WERI-Rb-1 (cell line): ENCODE data around the gene NPAS3.

Source experiments
- DNase-seq: peaks from one replicate; pipeline ENCODE4 v3.0.0-alpha.2; 2020
- H3K27ac ChIP-seq: fragments of 250-450 bp; sonication (Bioruptor Pico); 2 replicates; pipeline ENCODE4 v1.5.1; 2020; ENCODE audit warnings: mild to moderate bottlenecking, moderate library complexity
- H3K27me3 ChIP-seq: fragments of 250-450 bp; sonication (Bioruptor Pico); 2 replicates; pipeline ENCODE4 v1.5.1; 2021; ENCODE audit warnings: mild to moderate bottlenecking, low read depth, moderate library complexity; ENCODE audit not compliant: insufficient read depth, severe bottlenecking
- H3K36me3 ChIP-seq: fragments of 250-450 bp; sonication (Bioruptor Pico); 2 replicates; pipeline ENCODE4 v1.5.1; 2020; ENCODE audit warnings: mild to moderate bottlenecking, moderate library complexity
- H3K4me3 ChIP-seq: 2 replicates; pipeline ENCODE4 v1.5.1; 2011; ENCODE audit warnings: low read depth, mild to moderate bottlenecking, control low read depth, low read length
- H3K9me3 ChIP-seq: fragments of 250-450 bp; sonication (Bioruptor Pico); 2 replicates; pipeline ENCODE4 v1.5.1; 2021; ENCODE audit warnings: mild to moderate bottlenecking, moderate library complexity; ENCODE audit not compliant: severe bottlenecking
- CTCF ChIP-seq: IDR thresholded peaks from 2 replicates; pipeline ENCODE4 v1.5.1; 2011; ENCODE audit warnings: low read depth, mild to moderate bottlenecking, control low read depth, inconsistent platforms, low read length

Gene NPAS3

DNA sequence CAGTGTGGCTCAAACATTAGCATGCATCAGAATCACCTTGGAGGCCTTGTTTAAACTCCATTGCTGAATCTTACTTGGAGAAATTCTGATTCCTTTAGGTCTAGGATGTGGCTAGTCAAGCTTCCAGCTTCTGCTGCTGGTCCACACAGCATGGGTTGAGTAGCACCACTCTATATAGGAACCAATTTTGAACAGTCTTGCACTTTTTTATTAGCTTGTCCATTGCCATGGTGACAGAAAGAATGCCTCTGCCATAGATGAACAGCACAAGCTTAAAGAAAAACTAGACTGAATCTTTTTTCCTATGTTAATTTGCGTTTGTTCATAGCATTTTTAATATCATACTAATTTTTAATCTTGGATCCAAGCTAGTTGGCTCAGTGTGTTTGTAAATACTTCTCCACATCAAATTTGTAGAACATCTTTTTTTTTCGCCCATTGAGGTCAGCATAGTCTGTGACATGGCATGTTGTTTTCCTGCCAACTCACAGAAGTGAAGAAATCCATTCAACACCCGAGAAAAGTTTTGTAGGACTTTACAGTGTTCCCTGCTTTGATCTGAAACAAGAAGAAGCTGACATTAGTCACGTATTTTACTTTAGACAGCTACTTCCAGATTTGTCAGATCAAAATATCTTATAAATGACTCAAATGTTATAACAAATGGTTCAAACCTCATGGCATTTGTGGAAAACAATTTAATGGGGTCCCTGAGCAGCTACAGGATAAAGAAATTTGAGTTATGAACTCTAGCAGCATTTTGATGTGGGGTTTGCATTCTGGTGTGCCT, 573.4 kb downstream of the NPAS3 start:
- Histone ChIP-seq H3K27me3 (no peaks in the 10 kb centered on the region), H3K27ac (no peak overlapping the region), H3K36me3 (no peaks in the 10 kb centered on the region), H3K4me3 (no peak overlapping the region), H3K9me3 (no peaks in the 10 kb centered on the region)
- no peak for DNase-seq
- no peak for TF ChIP-seq CTCF

DNA sequence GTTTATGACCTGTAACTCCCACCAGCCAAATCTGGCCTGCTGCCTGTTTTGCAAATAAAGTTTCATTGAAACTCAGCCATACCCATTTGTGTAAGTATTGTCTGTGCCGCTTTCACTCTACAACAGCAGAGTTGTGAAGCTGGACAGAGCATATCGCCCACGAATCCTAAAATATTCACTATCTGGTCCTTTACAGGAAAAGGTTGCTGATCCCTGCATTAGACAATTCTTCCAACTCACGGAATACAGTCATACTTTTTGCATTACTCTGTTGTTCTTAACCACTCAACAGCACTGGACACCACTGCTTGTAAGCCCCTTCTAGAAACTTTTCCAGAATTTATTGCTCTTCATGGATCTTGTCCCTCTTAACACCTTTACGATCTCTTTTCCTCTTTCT, 576.8 kb downstream of the NPAS3 start:
- DNase-seq = no peak
- TF ChIP-seq CTCF = no peak
- Histone ChIP-seq H3K27ac (no peak overlapping the region), H3K27me3 (no peaks in the 10 kb centered on the region), H3K9me3 (no peaks in the 10 kb centered on the region), H3K4me3 (no peak overlapping the region), H3K36me3 (no peaks in the 10 kb centered on the region)

GRCh38 chr14:33515899-33516298, 577.2 kb downstream of the NPAS3 start:
- DNase-seq = no peak
- Histone ChIP-seq H3K27me3 (no peaks in the 10 kb centered on the region), H3K9me3 (no peaks in the 10 kb centered on the region), H3K4me3 (no peak overlapping the region), H3K27ac (no peak overlapping the region), H3K36me3 (no peaks in the 10 kb centered on the region)
- no peak for TF ChIP-seq CTCF

- no peak overlapping the region for H3K4me3 ChIP-seq
- no peak for TF ChIP-seq CTCF
- no peaks in the 10 kb centered on the region for H3K27me3 ChIP-seq
- no peaks in the 10 kb centered on the region for H3K9me3 ChIP-seq
- H3K27ac ChIP-seq = no peak overlapping the region
- no peak for DNase-seq
- H3K36me3 ChIP-seq = no peaks in the 10 kb centered on the region
These were observed 578.3 kb downstream of the NPAS3 start for GRCh38 chr14:33516898-33517436.

DNA sequence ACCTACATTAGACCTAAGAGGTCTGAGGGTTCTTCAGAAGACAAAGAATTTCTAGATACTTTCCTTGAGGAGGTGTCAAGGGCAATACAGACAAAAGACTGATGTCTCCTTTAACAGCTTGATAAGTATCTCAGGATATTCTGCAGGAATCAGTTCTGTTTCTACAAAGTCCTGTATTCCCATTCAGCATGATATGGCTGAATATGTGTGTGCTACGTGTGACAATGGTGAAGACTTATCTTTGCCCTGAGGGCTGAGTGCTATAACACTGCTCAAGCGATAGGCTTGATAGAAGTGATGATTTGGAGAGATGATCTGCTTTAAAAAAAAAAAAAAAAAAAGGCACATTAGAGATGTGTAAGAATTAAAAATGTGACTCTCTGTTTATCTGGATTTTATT, 582.5 kb downstream of the NPAS3 start:
- H3K27me3 ChIP-seq = no peaks in the 10 kb centered on the region
- H3K36me3 ChIP-seq = no peaks in the 10 kb centered on the region
- DNase-seq = no peak
- H3K4me3 ChIP-seq = no peak overlapping the region
- no peak overlapping the region for H3K27ac ChIP-seq
- no peak for TF ChIP-seq CTCF
- H3K9me3 ChIP-seq = no peaks in the 10 kb centered on the region

DNA sequence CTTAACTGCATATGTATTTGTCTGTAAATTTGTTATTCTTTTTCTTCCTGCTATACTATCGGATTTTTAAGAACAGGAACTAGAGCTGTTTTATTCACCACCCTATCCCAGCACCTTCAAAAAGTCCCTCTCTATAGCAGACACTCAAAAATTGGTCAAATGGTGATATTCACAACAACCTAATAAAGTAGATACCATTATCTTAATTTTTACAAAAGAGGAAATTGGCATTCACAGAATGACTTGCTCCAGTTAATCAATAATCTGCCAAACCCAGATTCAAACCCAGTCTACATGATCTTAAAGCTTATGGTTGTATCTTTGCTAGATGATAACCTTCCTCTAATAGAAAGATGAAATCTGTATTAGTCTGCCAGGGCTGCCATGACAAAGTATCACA, 585.6 kb downstream of the NPAS3 start:
- no peaks in the 10 kb centered on the region for H3K9me3 ChIP-seq
- H3K4me3 ChIP-seq = no peak overlapping the region
- H3K27me3 ChIP-seq = no peaks in the 10 kb centered on the region
- no peak overlapping the region for H3K27ac ChIP-seq
- no peak for TF ChIP-seq CTCF
- DNase-seq = no peak
- no peaks in the 10 kb centered on the region for H3K36me3 ChIP-seq
